ENCODE measurements around the gene CIC.

CIC gene

DNA sequence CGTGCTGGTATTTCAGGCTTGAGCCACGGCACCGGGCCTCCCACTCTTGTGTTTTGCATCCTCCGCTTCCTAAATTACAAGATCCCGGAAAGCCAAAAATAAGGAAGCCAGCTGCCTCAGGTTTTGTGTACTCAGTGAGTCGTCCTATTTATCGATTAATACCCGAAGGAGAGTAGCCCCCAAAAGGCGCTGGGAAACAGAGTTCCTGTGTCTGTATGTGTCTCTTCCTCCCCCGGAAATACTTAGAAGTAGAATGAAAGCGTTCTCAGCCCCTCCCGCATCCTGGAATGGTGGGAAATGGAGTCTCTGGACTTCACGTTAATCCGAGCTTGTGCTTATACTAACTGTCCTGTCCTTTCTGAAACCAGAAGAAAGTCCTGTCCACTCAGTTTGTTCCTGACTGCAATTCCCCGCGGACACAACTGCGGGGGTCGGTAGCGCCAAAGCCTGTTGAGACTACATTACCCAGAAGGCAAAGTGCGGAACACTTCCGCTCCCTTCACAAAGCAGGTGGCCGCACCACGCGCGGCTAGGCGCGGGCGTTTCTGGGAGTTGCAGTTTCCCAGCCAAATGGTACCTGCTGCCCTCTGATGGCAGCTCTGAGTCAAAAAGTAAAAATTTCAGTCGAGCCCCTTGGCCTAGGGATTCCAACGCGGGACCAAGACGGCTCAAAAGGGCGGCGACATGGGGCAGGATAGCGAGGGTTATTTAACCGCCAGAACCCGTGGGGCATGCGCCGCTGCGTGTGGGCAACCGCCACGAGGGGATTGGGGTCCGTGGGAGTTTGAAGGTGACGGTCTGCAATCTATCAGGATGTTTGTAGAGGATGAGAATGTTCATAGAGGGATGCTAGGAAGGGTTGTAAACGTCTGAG, 24.5 kb upstream of the CIC start:
- peak; percentile 91 for FAIRE-seq

DNA sequence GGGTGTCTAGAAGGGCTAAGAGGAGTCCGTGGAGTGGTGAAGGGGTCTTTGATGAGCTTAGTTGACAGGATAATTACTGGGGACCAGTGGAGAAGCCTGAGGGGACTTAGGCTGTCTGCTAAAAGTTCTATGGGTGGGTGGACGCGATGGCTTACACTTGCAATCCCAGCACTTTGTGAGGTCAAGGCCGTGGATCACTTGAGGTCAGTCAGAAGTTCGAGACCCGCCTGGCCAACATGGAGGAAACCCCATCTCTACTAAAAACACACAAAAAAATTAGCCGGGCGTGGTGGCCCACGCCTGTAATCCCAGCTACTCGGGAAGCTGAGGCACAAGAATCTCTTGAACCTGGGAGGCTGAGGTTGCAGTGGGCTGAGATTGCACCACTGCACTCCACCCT, 23.8 kb upstream of the CIC start:
- FAIRE-seq = no peak

DNA sequence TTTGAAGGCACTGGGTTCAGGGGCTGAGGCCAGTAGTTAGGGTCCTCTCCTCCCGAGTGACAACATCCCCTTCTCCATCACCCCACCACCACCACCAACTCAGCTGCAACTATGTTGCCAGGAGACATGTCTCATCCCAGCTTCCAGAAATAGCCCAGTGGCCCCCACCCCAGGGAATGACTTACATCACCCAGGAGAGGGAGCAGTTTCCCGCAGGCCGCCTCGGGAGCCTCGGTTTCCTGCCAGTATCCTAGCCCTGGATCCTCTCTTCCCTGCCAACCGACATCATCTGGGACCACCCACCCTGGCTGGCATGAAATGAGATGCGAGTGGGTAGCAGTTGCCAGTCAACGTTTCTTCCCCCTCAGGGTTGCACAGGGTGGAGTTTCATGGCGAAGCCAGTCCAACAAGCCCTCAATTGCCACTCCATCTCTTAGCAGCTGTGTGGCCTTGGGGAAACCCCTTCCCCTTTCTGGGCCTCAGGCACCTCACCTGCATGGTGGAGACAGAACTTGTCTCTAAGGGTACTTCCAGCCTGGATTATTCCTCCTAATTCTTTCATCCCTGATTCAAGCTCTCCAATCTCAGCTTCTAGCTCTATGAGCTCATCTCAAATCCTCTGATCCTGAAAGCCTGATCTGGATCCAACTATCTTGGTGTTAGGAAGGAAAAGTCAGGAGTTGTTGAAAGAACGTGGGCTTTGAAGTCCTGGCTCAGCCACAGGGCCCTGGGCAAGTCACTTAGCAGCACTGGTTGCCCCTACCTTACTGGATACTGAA, 22.7 kb upstream of the CIC start:
- FAIRE-seq = no peak

DNA sequence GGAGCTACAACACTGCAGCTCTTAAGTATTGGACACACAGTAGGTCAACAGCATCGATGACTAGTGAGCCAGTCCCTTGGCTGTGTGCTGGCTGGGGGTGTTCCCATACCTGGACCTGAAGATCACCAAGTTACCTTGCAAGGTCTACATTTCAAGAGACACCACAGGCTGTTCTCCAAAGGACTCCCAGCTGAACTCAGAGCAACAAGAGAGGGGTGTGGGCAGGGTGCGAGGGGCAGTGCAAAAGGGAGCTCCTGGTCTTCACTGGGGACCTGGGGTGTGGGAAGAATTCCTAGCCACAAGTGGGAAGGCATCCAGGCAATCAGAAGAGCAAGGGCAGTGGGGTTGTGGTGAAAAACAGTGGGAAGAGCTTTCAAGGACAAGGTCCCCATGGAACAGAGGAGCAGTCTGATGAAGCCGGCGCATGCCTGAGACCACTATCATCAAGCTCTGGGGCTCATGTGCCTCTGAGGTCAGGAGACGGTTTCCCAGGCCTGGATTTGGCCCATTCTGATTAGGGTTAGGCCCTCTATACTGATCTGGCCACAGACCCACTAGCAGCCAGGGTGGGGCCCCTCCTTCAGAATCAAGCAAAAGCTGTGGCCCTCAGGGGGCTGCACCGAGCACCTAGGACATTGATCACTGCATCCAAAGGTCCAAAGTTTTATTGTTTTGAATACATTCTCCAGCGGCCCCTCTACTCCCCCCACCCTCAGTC, 22.0 kb upstream of the CIC start:
- no peak for FAIRE-seq

DNA sequence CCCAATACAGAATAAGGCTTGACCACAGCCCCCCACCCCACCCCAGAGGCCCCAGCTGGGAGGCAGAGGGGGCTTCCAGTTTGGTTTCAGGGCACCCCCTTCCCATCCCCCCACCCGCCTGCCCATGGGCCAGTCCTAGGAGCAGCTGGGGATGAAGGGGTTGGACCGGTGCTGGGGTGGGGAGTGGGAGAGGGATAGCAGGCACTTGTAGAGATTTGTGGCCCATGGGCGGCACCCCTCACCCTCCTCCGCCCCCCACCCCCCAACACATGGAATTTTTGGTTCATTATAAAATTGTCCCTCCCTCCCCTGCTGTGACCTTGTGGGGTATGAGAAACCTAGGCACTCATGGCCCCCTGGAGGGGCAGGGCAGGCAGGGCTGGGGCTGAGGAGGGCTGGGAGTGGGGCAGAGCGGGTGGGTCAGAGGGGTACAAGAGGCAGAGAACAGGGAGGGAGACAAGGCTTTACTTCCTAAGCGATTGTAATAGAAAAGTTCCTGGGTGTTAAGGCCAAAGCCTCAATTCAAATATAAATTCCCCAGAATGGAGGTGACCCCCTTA, 21.3 kb upstream of the CIC start:
- no peak for FAIRE-seq

DNA sequence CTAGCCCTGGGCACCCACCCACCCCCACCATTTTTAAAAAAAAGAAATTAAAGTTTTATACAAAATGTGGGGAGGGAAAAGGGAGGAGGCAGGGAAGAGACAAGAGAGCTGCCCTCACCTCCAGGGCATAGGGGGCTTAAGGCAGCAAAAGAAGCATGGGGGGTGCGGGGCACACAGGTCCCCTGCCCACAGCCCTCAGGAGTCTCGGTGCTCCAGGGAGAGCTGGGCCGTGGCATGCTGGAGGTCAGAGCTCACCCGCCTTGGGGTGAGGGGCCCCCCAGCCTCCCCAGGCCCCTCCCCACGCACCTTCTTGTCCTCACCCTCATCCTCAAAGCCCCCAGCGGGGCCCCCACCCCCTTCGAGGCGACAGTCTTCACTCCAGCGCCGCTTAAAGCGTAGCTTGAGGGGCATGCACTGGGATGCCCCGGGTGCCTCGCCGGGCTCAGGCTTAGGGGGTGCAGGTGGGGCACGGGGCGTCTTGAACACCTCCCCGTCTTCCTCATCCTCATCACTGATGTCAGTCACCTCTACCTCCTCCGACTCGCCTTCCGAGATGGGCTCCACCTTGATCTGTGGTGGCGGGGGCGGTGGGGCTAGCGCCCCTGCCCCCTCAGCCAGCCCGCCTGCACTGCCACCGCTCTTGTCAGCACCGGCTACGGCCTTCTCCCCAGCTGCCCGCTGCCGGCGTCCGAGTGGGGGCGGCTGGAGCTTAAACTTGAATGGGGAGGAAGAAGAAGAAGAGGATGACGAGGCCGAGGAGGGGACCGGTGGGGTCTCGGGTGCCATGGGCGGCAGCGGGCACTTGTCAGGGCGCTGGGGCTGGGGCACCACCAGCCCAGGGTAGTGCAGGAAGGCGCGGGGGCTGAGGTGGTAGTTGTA, 20.5 kb upstream of the CIC start:
- no peak for FAIRE-seq

DNA sequence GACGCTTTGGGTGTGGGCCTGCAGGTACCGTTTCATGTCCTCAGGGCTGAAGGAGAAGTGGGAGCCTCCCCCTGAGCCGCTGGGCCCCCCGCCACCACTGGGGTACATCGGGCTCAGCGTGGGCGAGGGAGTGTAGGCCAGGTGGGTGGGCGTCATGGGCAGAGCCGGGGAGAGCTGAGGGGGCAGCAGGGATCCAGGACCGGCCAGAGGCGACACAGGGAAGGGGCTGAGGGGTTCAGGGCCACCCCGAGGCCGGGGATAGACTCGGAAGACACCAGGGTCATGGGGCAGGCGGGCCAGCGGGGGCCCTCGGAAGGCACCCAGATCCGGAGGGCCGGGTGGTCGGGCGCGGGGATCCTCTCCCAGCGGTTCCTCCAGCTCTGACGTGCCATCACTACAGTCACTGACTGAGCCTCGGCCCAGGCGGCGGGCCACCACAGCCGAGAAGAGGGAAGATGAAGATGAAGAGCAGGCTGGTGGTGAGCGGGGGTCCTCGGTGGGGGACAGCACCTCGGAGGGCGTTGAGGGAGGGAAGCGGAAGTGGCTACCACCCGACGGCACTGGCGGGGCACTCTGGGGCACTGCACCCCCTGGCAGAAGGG, 19.8 kb upstream of the CIC start:
- FAIRE-seq = no peak

DNA sequence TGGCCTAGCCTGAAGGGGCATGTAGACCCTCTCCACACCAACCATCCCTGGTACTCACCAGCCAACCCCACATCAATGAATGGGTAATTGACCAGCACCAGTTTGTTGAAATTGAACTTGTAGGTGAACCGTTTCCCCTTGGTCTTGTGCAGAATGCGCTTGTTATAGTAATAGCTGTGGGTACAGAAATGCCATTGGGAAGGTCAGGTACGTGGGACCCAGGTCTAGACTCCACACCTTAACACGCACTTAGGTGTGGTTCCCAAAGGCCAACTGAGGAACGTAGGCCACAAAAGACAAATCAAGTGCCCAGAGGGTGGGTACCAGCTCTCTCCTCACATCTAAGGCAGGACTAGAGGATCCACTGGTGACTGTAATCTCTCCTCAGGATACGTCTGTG, 19.3 kb upstream of the CIC start:
- no peak for FAIRE-seq

DNA sequence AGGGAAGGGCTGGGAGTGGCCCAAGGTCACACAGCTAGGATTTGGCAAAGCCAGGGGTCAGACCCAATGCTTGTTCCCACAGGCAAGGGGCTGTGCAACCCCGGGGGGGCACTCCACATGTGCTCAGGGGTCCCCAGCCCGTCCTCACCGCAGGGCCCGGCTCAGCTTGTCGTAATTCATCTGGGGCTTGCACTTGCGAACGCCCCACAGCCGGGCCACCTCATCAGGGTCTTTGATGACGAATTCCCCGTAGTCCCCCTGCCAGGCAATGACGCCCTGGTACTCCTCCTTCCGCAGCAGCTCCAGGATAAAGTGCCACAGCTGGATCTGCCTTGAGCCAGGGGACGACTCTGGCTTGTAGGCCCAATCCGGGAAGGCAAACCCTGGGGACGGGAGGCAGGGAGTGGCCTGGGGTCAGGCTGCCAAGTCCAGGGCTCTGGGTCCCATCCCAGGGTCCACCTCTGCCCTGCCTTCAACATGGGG, 18.8 kb upstream of the CIC start:
- FAIRE-seq = no peak

DNA sequence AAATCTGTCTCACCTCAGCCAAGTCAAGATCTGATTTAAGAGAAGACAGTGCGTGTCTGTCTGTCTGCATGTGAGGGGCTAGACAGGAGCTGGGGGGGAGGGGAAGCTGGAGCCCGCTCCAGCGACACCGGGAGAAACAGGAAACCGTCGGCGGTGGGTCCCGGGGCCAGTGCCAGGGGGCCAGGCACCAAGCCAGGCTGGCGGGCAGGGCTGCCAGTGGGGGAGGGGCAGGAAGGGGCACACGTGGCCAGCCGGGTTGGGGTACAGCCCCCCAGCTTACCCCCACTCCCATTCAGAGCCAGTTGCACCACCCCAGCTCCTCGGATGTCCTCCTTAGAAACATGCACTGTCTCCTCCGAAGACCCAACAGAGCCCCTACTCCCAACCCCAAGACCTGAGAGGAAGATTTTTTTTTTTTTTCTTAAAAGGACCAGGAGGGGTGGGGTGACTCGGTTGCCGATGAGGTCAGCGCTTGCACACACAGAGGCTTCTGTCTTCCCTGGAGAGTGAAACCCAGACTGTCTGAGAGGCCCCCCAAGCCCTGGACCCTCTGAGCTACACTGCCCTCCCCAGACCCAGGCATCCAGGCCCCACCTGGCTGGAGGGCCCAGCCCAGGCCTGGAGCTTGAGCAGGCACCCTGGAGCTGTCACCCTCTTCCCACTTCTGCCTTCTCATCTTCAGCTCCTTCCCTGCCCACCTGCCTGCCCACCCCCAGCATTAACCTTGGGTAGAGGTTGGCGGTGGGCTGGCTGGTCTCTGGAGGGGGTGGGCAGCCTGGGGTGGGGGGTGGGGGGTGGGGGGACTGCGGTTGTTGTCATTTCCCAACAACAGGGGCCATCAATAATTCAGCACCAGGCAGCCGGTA, 18.2 kb upstream of the CIC start:
- FAIRE-seq = no peak

DNA sequence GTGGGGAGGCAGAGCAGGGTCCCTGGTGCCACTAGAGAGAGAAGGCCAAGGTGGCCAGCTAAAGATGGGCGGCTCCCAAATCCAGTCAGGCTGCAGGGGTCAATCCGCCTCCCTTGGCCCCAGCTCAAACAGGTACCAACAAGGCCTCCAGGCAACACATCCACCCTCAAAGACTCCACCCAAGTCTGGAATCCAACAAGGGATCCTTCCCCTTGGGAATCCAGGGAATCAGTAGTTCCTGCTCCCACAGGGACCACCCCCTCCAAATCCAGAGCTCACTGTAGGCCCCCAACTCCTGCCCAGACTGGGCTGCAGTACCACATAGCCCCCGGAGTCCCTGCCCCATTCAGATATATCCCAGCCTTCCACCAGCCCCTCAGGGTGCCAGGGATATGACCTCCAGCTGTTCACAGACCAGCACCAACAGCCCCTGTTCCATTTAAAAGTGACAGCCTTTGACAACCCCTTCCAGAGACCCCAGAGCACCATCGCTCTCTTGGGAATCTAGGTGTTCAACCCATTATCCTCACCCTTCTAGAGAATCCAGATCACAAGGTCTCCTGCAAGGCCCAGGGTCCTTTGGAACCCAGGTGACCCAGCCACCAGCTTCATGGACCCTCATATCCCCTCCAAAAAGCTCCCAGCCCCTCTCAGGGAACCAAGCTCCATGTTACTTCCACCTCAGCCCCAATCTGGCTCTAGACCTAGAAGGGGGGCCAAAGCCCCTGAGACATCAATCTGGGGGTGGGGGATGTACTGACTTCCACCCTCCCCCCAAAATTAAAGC, 17.3 kb upstream of the CIC start:
- FAIRE-seq = no peak

DNA sequence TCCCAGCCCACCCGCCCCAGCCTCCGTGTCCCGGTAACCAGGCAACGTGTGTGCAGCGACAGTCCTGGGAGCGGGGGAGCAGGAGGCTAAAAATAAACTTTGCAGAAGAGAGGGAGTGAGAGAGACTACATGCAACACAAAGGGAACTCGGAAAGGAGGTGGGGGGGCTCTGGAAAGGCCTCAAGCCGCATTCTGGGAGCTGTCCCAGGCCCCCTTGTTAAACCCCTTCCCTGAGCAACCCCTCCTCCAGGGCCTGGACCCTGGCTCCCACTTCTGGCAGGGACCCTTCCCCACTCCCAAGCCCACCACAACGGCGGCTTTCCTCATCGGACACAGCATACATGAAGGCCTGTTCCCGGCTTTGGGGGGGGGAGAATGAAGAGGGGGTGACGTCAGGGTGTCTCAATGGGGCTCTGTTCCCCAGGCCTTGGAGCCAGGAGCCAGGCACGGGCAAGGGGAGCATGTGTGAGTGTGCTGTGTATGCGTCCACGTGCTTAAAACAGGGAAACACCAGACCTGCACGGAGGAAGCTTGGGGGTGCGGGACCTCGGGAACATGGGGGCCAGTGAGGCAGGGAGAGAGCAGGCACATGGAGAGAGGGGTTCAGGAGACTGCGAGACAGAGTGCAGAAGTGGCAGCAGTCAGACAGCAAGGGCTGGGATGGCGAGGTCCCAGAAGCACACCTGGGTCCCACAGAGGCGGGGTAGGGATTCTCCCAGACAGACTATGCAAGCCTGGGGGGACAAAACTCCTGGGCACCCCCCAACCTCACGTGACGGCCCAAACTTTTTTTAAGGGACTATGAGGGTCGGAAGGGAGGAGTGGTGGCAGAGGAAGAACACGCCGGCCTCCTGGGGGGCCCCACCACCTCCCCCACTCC, 16.4 kb upstream of the CIC start:
- no peak for FAIRE-seq

DNA sequence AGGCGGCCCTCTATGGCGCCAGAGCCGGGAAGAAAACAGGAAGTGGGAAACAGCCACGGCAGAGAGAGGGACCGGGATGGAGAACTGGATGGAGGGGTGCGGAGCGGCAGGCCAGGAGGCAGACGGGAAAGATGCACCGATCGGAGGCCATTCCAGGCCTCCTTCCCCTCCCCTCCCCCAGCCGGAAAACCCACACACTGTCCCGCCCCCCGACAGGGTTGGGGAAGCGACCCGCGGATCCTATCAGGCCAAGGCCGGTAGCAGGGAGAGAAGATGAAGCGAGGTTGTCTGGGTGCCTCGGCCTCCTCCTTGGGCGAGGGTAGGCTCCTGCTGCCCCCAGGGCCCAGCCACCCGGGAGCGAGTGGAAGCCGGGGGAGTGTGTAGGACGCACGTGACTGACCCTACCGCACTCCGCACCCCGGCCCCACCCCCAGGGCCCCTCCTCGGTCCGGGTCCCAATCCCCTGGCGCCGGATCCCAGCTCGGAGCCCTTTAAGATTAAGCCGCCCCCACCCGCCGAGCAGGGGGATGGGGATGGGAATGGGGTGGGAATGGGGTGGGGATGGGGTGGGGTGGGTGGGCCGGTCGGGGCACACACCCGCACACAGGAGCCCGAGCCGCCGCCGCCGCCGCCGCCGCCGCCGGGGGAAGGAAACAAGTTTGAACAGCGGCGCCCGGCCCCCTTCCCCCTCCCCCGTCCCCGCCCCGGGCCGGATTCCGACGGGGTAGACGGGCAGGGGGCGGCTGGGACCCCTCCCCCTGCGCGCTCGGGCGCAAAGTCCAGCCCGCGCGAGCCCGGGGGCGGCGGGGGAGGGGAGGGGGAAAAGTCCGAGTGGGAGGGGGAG, 15.6 kb upstream of the CIC start:
- no peak for FAIRE-seq

DNA sequence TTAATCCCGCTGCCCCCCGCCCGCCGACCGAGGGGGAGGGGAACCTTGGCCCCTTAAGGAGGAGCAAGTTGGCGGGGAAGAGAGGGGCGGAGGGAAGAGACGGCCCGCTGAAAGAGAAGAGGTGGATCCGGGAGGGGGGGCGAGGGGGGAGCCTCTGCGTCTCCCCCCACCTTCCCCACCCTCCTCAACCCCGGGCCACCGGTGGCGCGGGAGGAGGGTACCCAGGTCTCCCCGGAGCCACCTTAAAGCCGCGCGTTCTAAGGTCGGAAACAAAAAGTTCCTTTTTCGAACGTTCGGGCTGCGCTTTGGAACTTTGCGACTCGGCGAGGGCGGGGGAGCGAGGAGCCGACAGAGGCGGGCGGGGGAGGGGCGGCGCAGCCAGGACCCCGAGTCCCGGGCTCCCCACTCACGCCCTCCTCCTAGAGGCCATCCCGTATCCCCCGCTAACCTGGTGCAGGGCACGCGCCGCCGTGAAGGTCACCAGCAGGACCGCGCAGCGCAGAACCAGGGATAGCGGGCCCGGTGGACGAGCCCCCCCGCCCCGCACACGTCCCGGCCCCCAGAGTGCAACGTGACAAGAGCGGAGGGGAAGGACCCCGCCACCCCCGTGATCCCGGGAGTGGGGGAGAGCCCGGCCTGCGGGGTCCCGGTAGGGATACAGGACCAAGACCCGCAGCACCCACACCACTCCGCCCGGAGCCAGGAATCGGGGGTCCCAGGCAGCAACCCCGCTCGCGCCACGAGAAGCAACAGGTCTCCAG, 14.8 kb upstream of the CIC start:
- FAIRE-seq = no peak

DNA sequence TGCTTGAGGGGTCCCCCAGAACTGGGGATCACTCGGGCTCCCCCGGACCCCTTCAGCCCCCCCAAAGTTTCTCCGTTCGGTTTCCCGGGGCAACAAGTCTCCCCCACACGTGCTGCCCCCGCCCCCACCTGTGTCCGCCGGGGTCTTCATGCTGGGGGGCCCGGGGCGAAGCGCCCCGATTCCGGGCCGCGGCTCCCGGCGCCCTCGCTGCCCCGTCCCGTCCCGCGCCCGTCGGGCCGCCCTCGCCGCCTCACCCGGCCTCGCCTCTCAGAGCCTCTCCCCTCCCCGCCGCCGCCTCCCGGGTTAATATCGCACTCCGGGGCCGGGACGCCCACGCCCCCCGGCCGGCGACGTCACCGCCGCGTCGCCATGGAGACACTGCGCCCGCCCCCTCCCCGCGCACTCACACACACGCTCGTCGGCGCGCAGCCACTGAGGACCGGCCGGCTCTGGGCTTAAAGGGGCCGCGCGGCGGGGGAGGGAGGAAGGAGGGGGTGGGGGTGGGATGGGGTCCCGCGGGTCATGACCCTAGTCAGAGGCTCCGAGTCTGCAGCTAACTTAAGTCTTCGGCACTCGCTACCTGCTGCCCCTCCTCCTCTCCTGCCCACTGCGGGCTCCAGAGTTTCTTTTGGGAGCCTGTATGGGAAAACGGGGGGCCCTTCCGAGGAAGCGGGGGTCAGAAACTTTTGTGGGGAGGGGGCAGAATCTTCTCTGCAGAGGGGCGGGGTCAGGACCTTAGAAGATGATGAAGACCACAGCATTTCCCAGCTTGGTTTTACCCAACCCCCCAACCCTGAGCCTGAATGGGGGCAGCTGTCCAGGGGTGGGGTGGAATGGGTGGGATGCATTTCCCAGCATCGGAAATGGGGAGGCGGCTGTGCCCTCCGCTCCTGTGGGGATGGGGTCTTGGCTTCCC, 13.9 kb upstream of the CIC start, which contains the start of gene ERF:
Gene ERF (minus strand): TSS at position 279 of the 916 bp plus-strand sequence. CDS start 129 bp downstream, at position 150.
- no peak for FAIRE-seq

Data from TTC549 (cell line).